IMR-90 (cell line): ENCODE data around the gene HNRNPUL1. TPM values are rescaled to one million over a fixed set of nuclear protein-coding genes. Genes with fewer than 3 reads are reported as not detected.
A peak's percentile ranks its signal among the peaks of the same experiment; 100 is the strongest.

Experiments used
- ATAC-seq: fragments of 200-7000 bp; cut with Tn5 transposase; 2 replicates; pipeline ENCODE4 v1.9.1; 2020; ENCODE audit warnings: low read depth, mild to moderate bottlenecking, moderate library complexity
- BruUV-seq: library from RNA; stranded (reverse); fragments of 400-500 nt; replicated peaks from 2 replicates; lab custom pipeline; 2021; lab: Mats Ljungman, UMichigan
- CTCF ChIA-PET: fragments of 300-600 bp; formaldehyde crosslinking; extraction: SDS; loops from one replicate; lab custom pipeline; 2021; ENCODE audit warnings: antibody characterized with exemption; lab: Yijun Ruan, JAX
- POLR2A ChIA-PET: fragments of 300-600 bp; sonication (Branson Sonifier 250); formaldehyde crosslinking; loops from one replicate; lab custom pipeline; 2022; ENCODE audit warnings: antibody characterized with exemption; ENCODE audit not compliant: unreplicated experiment; lab: Charles Lee
- DNase-seq: peaks from one replicate; pipeline ENCODE4 v3.0.0; 2013
- H2AFZ ChIP-seq: replicated peaks from 2 replicates; pipeline ENCODE3; 2013; ENCODE audit warnings: low read length, mild to moderate bottlenecking; ENCODE audit not compliant: poor library complexity
- H2AK5ac ChIP-seq: 2 replicates; pipeline ENCODE4 v1.6.1; 2013; ENCODE audit warnings: low read depth, low read length, inconsistent platforms
- H2AK9ac ChIP-seq: replicated peaks from 2 replicates; pipeline ENCODE3; 2013; ENCODE audit warnings: mild to moderate bottlenecking, low read depth, low read length, moderate library complexity; ENCODE audit not compliant: poor library complexity
- H2BK120ac ChIP-seq: 2 replicates; pipeline ENCODE4 v1.6.1; 2013; ENCODE audit warnings: low read depth, low read length, inconsistent platforms
- H2BK15ac ChIP-seq: 3 replicates; pipeline ENCODE4 v1.6.1; 2013; ENCODE audit warnings: low read depth, low read length, inconsistent platforms
- H2BK20ac ChIP-seq: 2 replicates; pipeline ENCODE4 v1.6.1; 2013; ENCODE audit warnings: low read depth, mild to moderate bottlenecking, inconsistent platforms, low read length, moderate library complexity
- H2BK5ac ChIP-seq: 2 replicates; pipeline ENCODE4 v1.6.1; 2013; ENCODE audit warnings: mild to moderate bottlenecking, low read depth, low read length, inconsistent platforms; ENCODE audit not compliant: poor library complexity, severe bottlenecking
- H3K14ac ChIP-seq: replicated peaks from 2 replicates; pipeline ENCODE4 v1.6.1; 2013; ENCODE audit warnings: low read depth, low read length, inconsistent platforms
- H3K18ac ChIP-seq: 2 replicates; pipeline ENCODE4 v1.6.1; 2013; ENCODE audit warnings: low read depth, low read length, control low read depth
- H3K23ac ChIP-seq: 2 replicates; pipeline ENCODE4 v1.6.1; 2013; ENCODE audit warnings: low read depth, low read length, inconsistent platforms
- H3K27ac ChIP-seq: 2 replicates; pipeline ENCODE4 v1.5.1; 2013; ENCODE audit warnings: mild to moderate bottlenecking, control low read depth, low read length; ENCODE audit not compliant: insufficient read depth
- H3K27me3 ChIP-seq: 2 replicates; pipeline ENCODE4 v1.6.1; 2013; ENCODE audit warnings: low read length; ENCODE audit not compliant: control insufficient read depth, insufficient read depth
- H3K36me3 ChIP-seq: 2 replicates; pipeline ENCODE4 v1.6.1; 2013; ENCODE audit warnings: low read length, mixed read lengths; ENCODE audit not compliant: control insufficient read depth, insufficient read depth
- H3K4ac ChIP-seq: 2 replicates; pipeline ENCODE4 v1.6.1; 2013; ENCODE audit warnings: low read depth, low read length, inconsistent platforms
- H3K4me1 ChIP-seq: 2 replicates; pipeline ENCODE4 v1.6.1; 2013; ENCODE audit warnings: low read length, mixed read lengths; ENCODE audit not compliant: control insufficient read depth, insufficient read depth
- H3K4me2 ChIP-seq: 2 replicates; pipeline ENCODE4 v1.6.1; 2013; ENCODE audit warnings: low read depth, mild to moderate bottlenecking, control low read depth, low read length, moderate library complexity
- H3K4me3 ChIP-seq: 2 replicates; pipeline ENCODE4 v1.5.1; 2013; ENCODE audit warnings: low read depth, mild to moderate bottlenecking, control low read depth, low read length, moderate library complexity; ENCODE audit not compliant: insufficient read depth
- H3K56ac ChIP-seq: 2 replicates; pipeline ENCODE4 v1.6.1; 2013; ENCODE audit warnings: low read length, inconsistent platforms; ENCODE audit not compliant: insufficient read depth; ENCODE audit errors: extremely low read depth
- H3K79me1 ChIP-seq, 2 experiments: 2 replicates each; pipeline ENCODE4 v1.6.1; 2013; ENCODE audit warnings: low read length in 2 of 2, inconsistent platforms in 1 of 2, low read depth in 1 of 2
- H3K9ac ChIP-seq: 2 replicates; pipeline ENCODE4 v1.6.1; 2013; ENCODE audit warnings: low read depth, low read length, control low read depth
- H3K9me1 ChIP-seq: 2 replicates; pipeline ENCODE4 v1.6.1; 2013; ENCODE audit warnings: low read length, inconsistent platforms; ENCODE audit not compliant: insufficient read depth
- H3K9me3 ChIP-seq: 2 replicates; pipeline ENCODE4 v1.6.1; 2013; ENCODE audit warnings: low read length; ENCODE audit not compliant: control insufficient read depth, insufficient read depth
- H4K20me1 ChIP-seq: 2 replicates; pipeline ENCODE4 v1.6.1; 2013; ENCODE audit warnings: low read length, inconsistent platforms; ENCODE audit not compliant: insufficient read depth
- H4K5ac ChIP-seq: 2 replicates; pipeline ENCODE4 v1.6.1; 2013; ENCODE audit warnings: mild to moderate bottlenecking, low read depth, low read length, control low read depth
- H4K8ac ChIP-seq, 2 experiments: 2 replicates each; pipeline ENCODE4 v1.6.1; 2013; ENCODE audit warnings: low read depth in 2 of 2, low read length in 2 of 2, control low read depth in 1 of 2, inconsistent platforms in 1 of 2
- H4K91ac ChIP-seq: 2 replicates; pipeline ENCODE4 v1.6.1; 2013; ENCODE audit warnings: low read depth, low read length, inconsistent platforms; ENCODE audit not compliant: insufficient read depth
- BHLHE40 ChIP-seq: fragments of 150-350 bp; IDR thresholded peaks from 2 replicates; pipeline ENCODE4 v1.6.1; 2016; ENCODE audit warnings: mild to moderate bottlenecking, low read depth, low read length
- CEBPB ChIP-seq: IDR thresholded peaks from 2 replicates; pipeline ENCODE4 v1.6.1; 2012; ENCODE audit warnings: low read depth, low read length, improper control_type of control experiment
- CHD1 ChIP-seq: IDR thresholded peaks from 2 replicates; pipeline ENCODE4 v1.6.1; 2012; ENCODE audit warnings: low read depth, low read length, improper control_type of control experiment
- ELK1 ChIP-seq: fragments of 150-350 bp; IDR thresholded peaks from 2 replicates; pipeline ENCODE4 v1.6.1; 2016; ENCODE audit warnings: low read depth, mild to moderate bottlenecking, low read length, moderate library complexity, borderline replicate concordance
- FOS ChIP-seq: fragments of 150-350 bp; IDR thresholded peaks from 2 replicates; pipeline ENCODE4 v1.6.1; 2016; ENCODE audit warnings: low read depth, low read length
- MAFK ChIP-seq: IDR thresholded peaks from 2 replicates; pipeline ENCODE4 v1.6.1; 2012; ENCODE audit warnings: low read depth, low read length, improper control_type of control experiment
- MXI1 ChIP-seq: IDR thresholded peaks from 2 replicates; pipeline ENCODE4 v1.6.1; 2012; ENCODE audit warnings: low read depth, mild to moderate bottlenecking, low read length, moderate library complexity, borderline replicate concordance
- NFE2L2 ChIP-seq: fragments of 150-350 bp; IDR thresholded peaks from 2 replicates; pipeline ENCODE4 v1.6.1; 2016; ENCODE audit warnings: low read depth, mild to moderate bottlenecking, low read length
- POLR2A ChIP-seq: IDR thresholded peaks from 2 replicates; pipeline ENCODE4 v1.6.1; 2012; ENCODE audit warnings: mild to moderate bottlenecking, low read depth, low read length
- RAD21 ChIP-seq: IDR thresholded peaks from 2 replicates; pipeline ENCODE4 v1.6.1; 2012; ENCODE audit warnings: low read length, improper control_type of control experiment
- RCOR1 ChIP-seq: IDR thresholded peaks from 2 replicates; pipeline ENCODE4 v1.6.1; 2012; ENCODE audit warnings: mild to moderate bottlenecking, low read length, improper control_type of control experiment; ENCODE audit not compliant: insufficient replicate concordance
- RFX5 ChIP-seq: IDR thresholded peaks from 2 replicates; pipeline ENCODE4 v1.8.0; 2012; ENCODE audit warnings: low read depth, mild to moderate bottlenecking, low read length, moderate library complexity
- SMC3 ChIP-seq: fragments of 150-350 bp; IDR thresholded peaks from 2 replicates; pipeline ENCODE4 v1.6.1; 2016; ENCODE audit warnings: low read depth, mild to moderate bottlenecking, antibody characterized with exemption, low read length, moderate library complexity
- USF2 ChIP-seq: fragments of 150-350 bp; IDR thresholded peaks from 2 replicates; pipeline ENCODE4 v1.6.1; 2017; ENCODE audit warnings: mild to moderate bottlenecking, antibody characterized with exemption, low read length, low read depth
- WGBS, 2 experiments: methylation state at CpG; one replicate each; pipeline versions ENCODE4 v1.1.5 to v1.1.7; 2013; ENCODE audit warnings: missing lambda C conversion rate in 2 of 2; ENCODE audit not compliant: insufficient read length in 1 of 2; ENCODE audit errors: extremely low coverage in 2 of 2; 5-methylcytosine and 5-hydroxymethylcytosine counted together
- dilution Hi-C: fragments of 300-500 bp; cut with HindIII; formaldehyde crosslinking; loops from one replicate; pipeline ENCODE4 v1.14.3; 2018; ENCODE audit warnings: low sequenced_read_pairs; ENCODE audit not compliant: unreplicated experiment
- in situ Hi-C: fragments of 300-500 bp; cut with MboI; formaldehyde crosslinking; loops from 3 replicates; pipeline ENCODE4 v1.14.3; 2019; ENCODE audit warnings: low sequenced_read_pairs, inconsistent platforms, mixed read lengths
- intact Hi-C: fragments of 100-400 bp; cut with micrococcal nuclease; formaldehyde crosslinking; loops from 2 replicates; pipeline ENCODE4 v1.10.0; 2022
- polyA plus RNA-seq, 3 experiments: library from polyadenylated mRNA; depleted of rRNA; stranded (reverse); fragments of >200 nt; gene quantifications; 2 replicates each; pipeline ENCODE4 v1.2.3, GENCODE V29; 2012; ENCODE audit warnings: low replicate concordance in 1 of 3
- total RNA-seq: library from RNA; depleted of rRNA; stranded (reverse); fragments of >200 nt; gene quantifications from 2 replicates; pipeline ENCODE4 v1.2.3, GENCODE V29; 2012
- TF ChIP-seq, protein P1 (sequence below): conservative IDR thresholded peaks from 2 replicates; pipeline ENCODE4 v1.5.1; 2012; ENCODE audit warnings: mild to moderate bottlenecking, low read depth, low read length, improper control_type of control experiment

Gene HNRNPUL1
- total and polyA plus RNA-seq, 2 of the 4 experiments (the other 2 are of a cell fraction), result 50.7 to 67.3 TPM

GRCh38 chr19:41327576-41328156, 63.5 kb downstream of the HNRNPUL1 start:
- in situ Hi-C loops (no loop called here), intact Hi-C loops (no loop called here), dilution Hi-C loops (no loop called here)
- Histone ChIP-seq H3K4ac (peak overlapping the region; percentile 66), H4K5ac (peak overlapping the region; percentile 15), H4K8ac (peak overlapping the region; percentile 22 to 73; a peak in 3 of 4 replicates), H3K18ac (peak overlapping the region; percentile 26; the same call in 1 of the 2 replicates), H2BK15ac (peak overlapping the region; percentile 84; the same call in 2 of the 3 replicates), H3K36me3 (peaks cover 32% of the 10 kb centered on the region), H3K4me3 (no peak overlapping the region), H3K9ac (peak overlapping the region; percentile 1; the same call in 1 of the 2 replicates), H2AK5ac (peak overlapping the region; percentile 88), H3K56ac (no peak overlapping the region), H2AK9ac (peak overlapping the region; percentile 93), H3K79me1 (peaks cover 13 to 57% of the 10 kb centered on the region in 2 experiments), H2BK120ac (peak overlapping the region; percentile 61), H4K20me1 (peaks cover 44% of the 10 kb centered on the region), H4K91ac (peak overlapping the region; percentile 89), H3K9me1 (peaks cover 27% of the 10 kb centered on the region), H2AFZ (peak overlapping the region; percentile 84), H3K23ac (peak overlapping the region; percentile 40), H2BK20ac (peak overlapping the region; percentile 3; the same call in 1 of the 2 replicates), H3K9me3 (no peaks in the 10 kb centered on the region), H3K27me3 (no peaks in the 10 kb centered on the region), H2BK5ac (peak overlapping the region; percentile 58), H3K4me2 (no peak overlapping the region), H3K27ac (peak overlapping the region; percentile 16), H3K14ac (peak overlapping the region; percentile 42), H3K4me1 (peaks cover 50% of the 10 kb centered on the region)
- no peak for ATAC-seq
- 22% methylated on average over 12 of the region's 33 CpGs; no CpG with 5 or more reads in 1 of the 2 experiments for WGBS, 2 experiments
- peak; percentile 49 for DNase-seq
- POLR2A ChIA-PET, result no interaction called here
- CTCF ChIA-PET, result no interaction called here
- no TSS peak for BruUV-seq
- TF ChIP-seq MAFK, result peak; percentile 62
- peak; percentile 87 for TF ChIP-seq BHLHE40
- TF ChIP-seq FOS, result no peak
- no peak for TF ChIP-seq RAD21
- TF ChIP-seq POLR2A, result peak; percentile 42; the same call in 1 of the 2 replicates
- TF ChIP-seq ELK1, result no peak
- TF ChIP-seq CHD1, result no peak
- TF ChIP-seq USF2, result peak; percentile 29; the same call in 1 of the 2 replicates
- no peak for TF ChIP-seq CEBPB
- no peak for TF ChIP-seq RCOR1
- TF ChIP-seq RFX5, result no peak
- no peak for TF ChIP-seq NFE2L2
- TF ChIP-seq SMC3, result no peak
- TF ChIP-seq, protein P1, sequence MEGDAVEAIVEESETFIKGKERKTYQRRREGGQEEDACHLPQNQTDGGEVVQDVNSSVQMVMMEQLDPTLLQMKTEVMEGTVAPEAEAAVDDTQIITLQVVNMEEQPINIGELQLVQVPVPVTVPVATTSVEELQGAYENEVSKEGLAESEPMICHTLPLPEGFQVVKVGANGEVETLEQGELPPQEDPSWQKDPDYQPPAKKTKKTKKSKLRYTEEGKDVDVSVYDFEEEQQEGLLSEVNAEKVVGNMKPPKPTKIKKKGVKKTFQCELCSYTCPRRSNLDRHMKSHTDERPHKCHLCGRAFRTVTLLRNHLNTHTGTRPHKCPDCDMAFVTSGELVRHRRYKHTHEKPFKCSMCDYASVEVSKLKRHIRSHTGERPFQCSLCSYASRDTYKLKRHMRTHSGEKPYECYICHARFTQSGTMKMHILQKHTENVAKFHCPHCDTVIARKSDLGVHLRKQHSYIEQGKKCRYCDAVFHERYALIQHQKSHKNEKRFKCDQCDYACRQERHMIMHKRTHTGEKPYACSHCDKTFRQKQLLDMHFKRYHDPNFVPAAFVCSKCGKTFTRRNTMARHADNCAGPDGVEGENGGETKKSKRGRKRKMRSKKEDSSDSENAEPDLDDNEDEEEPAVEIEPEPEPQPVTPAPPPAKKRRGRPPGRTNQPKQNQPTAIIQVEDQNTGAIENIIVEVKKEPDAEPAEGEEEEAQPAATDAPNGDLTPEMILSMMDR, result no peak
- peak; percentile 42; the same call in 1 of the 2 replicates for TF ChIP-seq MXI1
